VCaP (cell line): ENCODE measurements around the gene SIRT3.

Experiments used
- H3K27ac ChIP-seq: fragments of 450-650 bp; 2 replicates; pipeline ENCODE4 v1.5.1; 2017
- CTCF ChIP-seq: fragments of 450-650 bp; conservative IDR thresholded peaks from 2 replicates; pipeline ENCODE4 v1.5.1; 2017; ENCODE audit warnings: mild to moderate bottlenecking, moderate library complexity

Gene SIRT3

GRCh38 chr11:255176-255575 is 19.0 kb upstream of the SIRT3 start:
- no peak overlapping the region for H3K27ac ChIP-seq
- no peak for TF ChIP-seq CTCF

GRCh38 chr11:253886-254270 is 17.7 kb upstream of the SIRT3 start:
- H3K27ac ChIP-seq: no peak overlapping the region
- no peak for TF ChIP-seq CTCF

GRCh38 chr11:253160-253885 is 17.2 kb upstream of the SIRT3 start:
- TF ChIP-seq CTCF: no peak
- no peak overlapping the region for H3K27ac ChIP-seq

GRCh38 chr11:252666-253065 is 16.5 kb upstream of the SIRT3 start:
- H3K27ac ChIP-seq: no peak overlapping the region
- no peak for TF ChIP-seq CTCF

GRCh38 chr11:251550-251949 is 15.4 kb upstream of the SIRT3 start:
- no peak for TF ChIP-seq CTCF
- H3K27ac ChIP-seq: no peak overlapping the region

GRCh38 chr11:250740-251299 is 14.7 kb upstream of the SIRT3 start:
- peak; percentile 69 for TF ChIP-seq CTCF

GRCh38 chr11:250274-250673 is 14.1 kb upstream of the SIRT3 start:
- no peak overlapping the region for H3K27ac ChIP-seq
- TF ChIP-seq CTCF: no peak

More at GRCh38 chr11:250740-251299, 14.7 kb upstream of the SIRT3 start:
- no peak overlapping the region for H3K27ac ChIP-seq
